ENCODE data around the gene ZNF485. TPM values are rescaled to one million over a fixed set of nuclear protein-coding genes. Genes with fewer than 3 reads are reported as not detected.

ZNF485 gene
- total and polyA plus RNA-seq, 2 of the 8 experiments (the other 6 are each of a cell fraction or from before 2014, with no cell fraction given), result 2.5 to 8.2 TPM

- TF ChIP-seq, protein P1, sequence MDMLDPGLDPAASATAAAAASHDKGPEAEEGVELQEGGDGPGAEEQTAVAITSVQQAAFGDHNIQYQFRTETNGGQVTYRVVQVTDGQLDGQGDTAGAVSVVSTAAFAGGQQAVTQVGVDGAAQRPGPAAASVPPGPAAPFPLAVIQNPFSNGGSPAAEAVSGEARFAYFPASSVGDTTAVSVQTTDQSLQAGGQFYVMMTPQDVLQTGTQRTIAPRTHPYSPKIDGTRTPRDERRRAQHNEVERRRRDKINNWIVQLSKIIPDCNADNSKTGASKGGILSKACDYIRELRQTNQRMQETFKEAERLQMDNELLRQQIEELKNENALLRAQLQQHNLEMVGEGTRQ (IDR thresholded peaks at IDR 0.05; ENCODE audit: low read length), result no peak
- no peak for TF ChIP-seq SIRT6 (IDR thresholded peaks at IDR 0.05; ENCODE audit: low read length)
- no peak overlapping the region for H2BK12ac ChIP-seq (ENCODE audit: low read depth, low read length)
- H3K4me3 ChIP-seq (ENCODE audit: extremely low read depth in 1 of 4, insufficient read depth in 2 of 4, low read depth in 3 of 4, low read length in 4 of 4), result no peak overlapping the region
- no peak overlapping the region for H4K91ac ChIP-seq (replicated peaks; ENCODE audit: insufficient read length, low read length)
- WGBS, 2 experiments (ENCODE audit: extremely low coverage in 1 of 2, insufficient coverage in 1 of 2, insufficient read length in 1 of 2, insufficient replicate concordance in 2 of 2, low coverage in 1 of 2, low lambda C conversion rate in 2 of 2, missing lambda C conversion rate in 1 of 2), result 69% methylated on average over 9 of the region's 9 CpGs; no CpG with 5 or more reads in 1 of the 2 experiments
- DNase-seq (ENCODE audit: low read depth in 1 of 2, low spot score in 2 of 2) (no peak), FAIRE-seq (no peak)
- ChIA-PET POLR2A (ENCODE audit: partially characterized antibody) (no interaction called here), CTCF (ENCODE audit: partially characterized antibody) (no interaction called here)
- no peaks in the 10 kb centered on the region for H3K36me3 ChIP-seq (ENCODE audit: control insufficient read depth in 2 of 4, insufficient read depth in 4 of 4, low read length in 3 of 4)
- no peak overlapping the region for H3K14ac ChIP-seq (ENCODE audit: insufficient read length)
- H2AFZ ChIP-seq (ENCODE audit: low read length), result no peak overlapping the region
- no peak overlapping the region for H2BK120ac ChIP-seq (replicated peaks; ENCODE audit: low read depth, low read length)
- H3K79me1 ChIP-seq (ENCODE audit: low read depth, low read length), result no peaks in the 10 kb centered on the region
- no peak overlapping the region for H3K56ac ChIP-seq (replicated peaks; ENCODE audit: insufficient read length, low read depth, low read length)
- no peaks in the 10 kb centered on the region for H3K23me2 ChIP-seq (ENCODE audit: low read depth, low read length)
- no peak overlapping the region for H3K23ac ChIP-seq (ENCODE audit: insufficient read length)
- H4K20me1 ChIP-seq (replicated peaks in 1 of 2; ENCODE audit: control insufficient read depth in 1 of 2, insufficient read depth in 2 of 2, low read length in 2 of 2), result no peaks in the 10 kb centered on the region
- H3K9me3 ChIP-seq (ENCODE audit: insufficient read depth in 2 of 2, low read depth in 1 of 2, low read length in 1 of 2), result peaks cover 13 to 16% of the 10 kb centered on the region in 2 experiments; a peak in 2 of 4 replicates
- no peaks in the 10 kb centered on the region for H3K79me2 ChIP-seq (ENCODE audit: control insufficient read depth in 1 of 2, insufficient read depth in 2 of 2, low read length in 2 of 2)
- H4K8ac ChIP-seq (ENCODE audit: extremely low read depth, insufficient read depth, low read length), result no peak overlapping the region
- H3K4me2 ChIP-seq (ENCODE audit: insufficient read depth in 1 of 2, low read depth in 2 of 2, low read length in 2 of 2), result no peak overlapping the region
- H3K4ac ChIP-seq (replicated peaks; ENCODE audit: insufficient read length, low read depth, low read length), result no peak overlapping the region
- no peak overlapping the region for H3K27ac ChIP-seq (ENCODE audit: low read depth, low read length)
- no peak overlapping the region for H4K5ac ChIP-seq (ENCODE audit: insufficient read length, low read depth, low read length)
- H2BK5ac ChIP-seq (ENCODE audit: low read depth, low read length), result no peak overlapping the region
- H3K4me1 ChIP-seq (replicated peaks in 1 of 4; ENCODE audit: control insufficient read depth in 3 of 4, insufficient read depth in 4 of 4, low read length in 3 of 4), result no peaks in the 10 kb centered on the region
- H3K27me3 ChIP-seq (replicated peaks in 1 of 4; ENCODE audit: control insufficient read depth in 3 of 4, extremely low read depth in 1 of 4, insufficient read depth in 3 of 4, low read length in 3 of 4), result no peaks in the 10 kb centered on the region
- H3K9ac ChIP-seq (replicated peaks in 1 of 4; ENCODE audit: extremely low read depth in 1 of 4, low read depth in 3 of 4, low read length in 3 of 4), result no peak overlapping the region
- no peak overlapping the region for H2BK15ac ChIP-seq (ENCODE audit: low read length)
- no peak overlapping the region for H3K18ac ChIP-seq (ENCODE audit: extremely low read depth, low read length)
- H2AK5ac ChIP-seq (ENCODE audit: low read depth, low read length), result no peak overlapping the region
- no peak overlapping the region for H2BK20ac ChIP-seq (ENCODE audit: low read length)
Measured at GRCh38 chr10:43585981-43586729, 20.1 kb upstream of the ZNF485 start.

All from H1 (cell line).